Frontal cortex (tissue), 4 donors: ENCODE data around the gene EIF2AK3. TPM values are rescaled to one million over a fixed set of nuclear protein-coding genes. Genes with fewer than 3 reads are reported as not detected.
"Not testable (repeated sequence)": the region's sequence is repeated elsewhere in the genome, so short reads cannot be mapped to it uniquely, and the experiment has no call there.

Experiments used
- DNase-seq, 2 donors: peaks; one replicate each; pipeline ENCODE4 v3.0.0; 2012; ENCODE audit warnings: low spot score in 2 of 2
- FAIRE-seq: peaks from 2 replicates; lab custom pipeline; 2012; peaks lifted over from hg19 to GRCh38; lab: Jason Lieb, UNC
- total RNA-seq: library from RNA; depleted of rRNA; stranded (reverse); fragments of >200 nt; gene quantifications from one replicate; pipeline ENCODE4 v1.2.3, GENCODE V29; 2014
- donor health status: control.
- donor health status: control.
- donor health status: control.

The EIF2AK3 gene
- total RNA-seq, 1 donor from 2014 or later: 28.9 TPM

GRCh38 chr2:88549616-88550292, 77.5 kb downstream of the EIF2AK3 start:
- DNase-seq (peak in 1 of 2 donors; percentile 25), FAIRE-seq (no peak)

DNA sequence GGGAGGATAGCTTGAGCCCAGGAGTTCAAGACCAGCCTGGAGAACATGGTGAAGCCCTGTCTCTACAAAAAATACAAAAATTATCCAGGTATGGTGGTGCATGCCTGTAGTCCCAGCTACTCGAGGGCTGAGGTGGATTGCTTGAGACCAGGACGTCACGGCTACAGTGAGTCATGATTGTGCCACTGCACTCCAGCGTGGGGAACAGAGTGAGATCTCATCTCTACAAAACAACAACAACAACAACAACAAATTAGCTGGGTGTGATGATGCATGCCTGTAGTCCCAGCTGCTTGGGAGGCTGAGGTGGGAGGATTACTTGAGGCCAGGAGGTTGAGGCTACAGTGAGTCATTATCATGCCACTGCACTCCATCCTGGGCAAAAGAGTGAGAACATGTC, 81.0 kb downstream of the EIF2AK3 start:
- DNase-seq, FAIRE-seq: not testable (repeated sequence)

DNA sequence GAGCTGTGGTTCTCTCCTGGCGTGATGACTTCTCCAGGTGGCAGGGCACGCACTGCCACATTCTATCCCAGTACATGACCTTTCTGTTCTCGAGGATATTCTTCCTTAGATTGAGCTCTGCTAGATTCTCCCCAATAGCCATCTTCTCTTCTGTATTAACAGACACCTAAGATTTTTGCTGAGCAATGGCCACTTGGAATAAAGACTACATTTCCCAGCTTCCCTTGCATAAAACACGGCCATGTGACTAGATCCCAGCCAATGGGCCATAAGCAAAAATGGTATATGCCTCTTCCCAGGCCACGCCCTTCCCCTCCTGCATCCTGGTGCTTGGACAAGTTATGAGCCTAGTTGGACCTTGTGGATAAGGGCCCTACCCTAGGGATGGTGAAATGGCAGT, 82.1 kb downstream of the EIF2AK3 start:
- FAIRE-seq (no peak), DNase-seq (no peak)

DNA sequence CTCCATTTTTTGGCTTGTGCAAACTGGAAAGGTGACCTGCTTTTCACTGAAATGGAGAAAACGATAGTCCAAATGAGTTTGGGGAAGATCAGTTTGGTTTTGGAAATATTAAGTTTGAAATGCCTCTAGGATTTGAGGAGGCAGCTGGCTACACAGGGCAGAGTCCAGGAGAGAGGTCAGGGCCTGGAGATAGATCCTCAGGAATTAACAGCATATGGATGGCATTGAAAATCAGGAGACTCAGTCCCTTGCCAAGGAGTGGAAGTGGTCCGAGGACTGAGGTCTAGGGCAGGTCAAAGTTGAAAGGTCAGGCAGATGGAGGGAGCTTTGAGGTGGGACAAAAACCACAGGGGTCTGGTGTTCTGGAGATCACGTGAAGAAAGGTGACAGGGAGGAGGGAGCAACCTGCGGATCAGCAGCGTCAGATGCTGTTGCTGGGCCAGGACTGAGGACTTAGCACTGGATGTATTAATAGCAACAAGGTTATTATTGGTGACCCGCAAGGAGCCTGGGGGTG, 83.7 kb downstream of the EIF2AK3 start:
- FAIRE-seq (no peak), DNase-seq (no peak)

GRCh38 chr2:88542668-88543067, 84.6 kb downstream of the EIF2AK3 start:
- FAIRE-seq (no peak), DNase-seq (no peak)

- FAIRE-seq: no peak
- DNase-seq: no peak
Observed at GRCh38 chr2:88540346-88540745, 86.9 kb downstream of the EIF2AK3 start.

GRCh38 chr2:88538362-88538917, 88.8 kb downstream of the EIF2AK3 start:
- no peak for DNase-seq
- no peak for FAIRE-seq

DNA sequence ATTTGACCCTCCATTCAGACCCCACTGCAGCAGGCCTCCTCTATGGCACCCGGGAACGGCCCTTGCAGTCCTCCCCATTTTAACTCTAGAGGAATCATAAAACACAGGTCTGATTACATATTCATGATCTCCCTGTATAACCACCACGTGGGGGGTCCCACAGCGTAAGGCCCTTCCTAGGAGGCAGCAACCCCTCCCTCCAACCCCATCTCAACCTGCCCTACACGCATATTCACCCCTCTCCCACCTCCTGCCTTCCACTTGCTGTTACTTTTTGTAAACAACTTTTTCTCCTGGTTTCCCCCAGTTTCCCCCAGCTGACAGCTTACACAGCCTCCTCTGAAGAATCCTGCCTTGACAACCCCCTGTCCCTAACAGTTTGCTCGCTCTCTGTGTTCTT, 89.6 kb downstream of the EIF2AK3 start:
- DNase-seq (no peak), FAIRE-seq (no peak)

DNA sequence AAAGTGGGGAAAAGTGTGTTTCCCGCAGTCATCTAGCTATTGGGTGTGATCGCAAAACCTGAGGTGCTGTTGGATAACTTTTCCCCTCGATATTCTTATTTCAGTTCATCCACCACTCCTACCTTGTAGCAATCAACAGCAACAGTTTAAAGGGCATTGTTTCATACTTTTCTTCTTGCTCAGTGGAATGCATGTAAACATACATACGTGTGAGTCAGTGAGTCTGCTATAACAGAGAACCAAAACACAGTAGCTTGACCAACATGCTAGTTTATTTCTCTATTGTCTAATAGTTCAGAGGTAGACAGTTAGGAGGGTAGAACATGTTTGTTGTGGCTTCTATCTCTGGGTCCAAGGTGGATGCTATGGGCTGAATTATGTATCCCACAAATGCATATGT, 97.2 kb downstream of the EIF2AK3 start:
- FAIRE-seq (no peak), DNase-seq (no peak)

- DNase-seq (no peak), FAIRE-seq (no peak)
Observed at GRCh38 chr2:88521445-88522073, 105.7 kb downstream of the EIF2AK3 start.

GRCh38 chr2:88517759-88518201, 109.5 kb downstream of the EIF2AK3 start:
- DNase-seq (no peak), FAIRE-seq (no peak)

Other genes with a start within 250 kb of the EIF2AK3 start
- gene FOXI3, start 174.8 kb downstream of the EIF2AK3 start, total RNA-seq: 0.41 TPM
- gene RPIA, start 64.2 kb upstream of the EIF2AK3 start, total RNA-seq: 10.2 TPM